ENCODE measurements around the gene RASSF3.
"Not testable (repeated sequence)": the region's sequence is repeated elsewhere in the genome, so short reads cannot be mapped to it uniquely, and the experiment has no call there.

The RASSF3 gene

GRCh38 chr12:64582114-64582513, 28.2 kb upstream of the RASSF3 start:
- H3K27ac ChIP-seq: no peak overlapping the region
- no peak for TF ChIP-seq ZFX (IDR thresholded peaks at IDR 0.05; ENCODE audit: borderline replicate concordance)
- TF ChIP-seq, protein P1, sequence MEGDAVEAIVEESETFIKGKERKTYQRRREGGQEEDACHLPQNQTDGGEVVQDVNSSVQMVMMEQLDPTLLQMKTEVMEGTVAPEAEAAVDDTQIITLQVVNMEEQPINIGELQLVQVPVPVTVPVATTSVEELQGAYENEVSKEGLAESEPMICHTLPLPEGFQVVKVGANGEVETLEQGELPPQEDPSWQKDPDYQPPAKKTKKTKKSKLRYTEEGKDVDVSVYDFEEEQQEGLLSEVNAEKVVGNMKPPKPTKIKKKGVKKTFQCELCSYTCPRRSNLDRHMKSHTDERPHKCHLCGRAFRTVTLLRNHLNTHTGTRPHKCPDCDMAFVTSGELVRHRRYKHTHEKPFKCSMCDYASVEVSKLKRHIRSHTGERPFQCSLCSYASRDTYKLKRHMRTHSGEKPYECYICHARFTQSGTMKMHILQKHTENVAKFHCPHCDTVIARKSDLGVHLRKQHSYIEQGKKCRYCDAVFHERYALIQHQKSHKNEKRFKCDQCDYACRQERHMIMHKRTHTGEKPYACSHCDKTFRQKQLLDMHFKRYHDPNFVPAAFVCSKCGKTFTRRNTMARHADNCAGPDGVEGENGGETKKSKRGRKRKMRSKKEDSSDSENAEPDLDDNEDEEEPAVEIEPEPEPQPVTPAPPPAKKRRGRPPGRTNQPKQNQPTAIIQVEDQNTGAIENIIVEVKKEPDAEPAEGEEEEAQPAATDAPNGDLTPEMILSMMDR (IDR thresholded peaks at IDR 0.05): no peak

GRCh38 chr12:64582862-64583261, 27.4 kb upstream of the RASSF3 start:
- no peak for TF ChIP-seq ZFX (IDR thresholded peaks at IDR 0.05; ENCODE audit: borderline replicate concordance)
- TF ChIP-seq, protein P1 (IDR thresholded peaks at IDR 0.05): no peak
- H3K27ac ChIP-seq: no peak overlapping the region

GRCh38 chr12:64583395-64583770, 26.9 kb upstream of the RASSF3 start:
- not testable (repeated sequence) for H3K27ac ChIP-seq

DNA sequence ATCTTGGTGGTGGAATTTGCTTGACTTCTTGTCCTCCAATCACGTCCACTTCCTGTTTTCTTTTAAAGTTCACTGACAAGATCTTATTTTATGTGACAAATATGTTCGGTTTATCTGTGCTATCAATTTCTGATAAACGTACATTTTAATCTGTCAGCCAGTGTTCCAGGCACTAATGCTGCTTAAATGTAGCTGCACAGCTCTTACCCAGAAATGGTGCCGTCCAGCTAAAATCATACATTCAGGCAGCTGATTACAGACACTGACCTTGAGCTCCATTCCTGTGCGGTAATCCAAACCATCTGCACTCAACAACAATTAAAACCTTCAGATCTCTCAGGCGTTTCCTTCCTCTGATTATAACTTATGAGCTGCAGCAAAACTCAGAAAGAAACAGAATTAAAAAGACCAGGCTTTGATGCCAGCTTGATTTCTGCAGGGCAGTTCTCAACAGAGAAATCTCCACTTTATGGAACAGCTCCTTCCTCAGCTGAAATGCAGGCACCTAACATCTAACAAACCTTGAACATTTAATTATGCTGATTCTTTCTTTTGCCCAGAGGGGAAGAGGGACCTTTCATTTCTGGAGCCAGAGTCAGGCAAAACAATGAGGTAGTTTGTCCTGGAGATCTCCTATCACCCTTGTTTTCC, 26.4 kb upstream of the RASSF3 start:
- peak overlapping the region; percentile 7; the same call in 1 of the 2 replicates for H3K27ac ChIP-seq
- no peak for TF ChIP-seq ZFX (IDR thresholded peaks at IDR 0.05; ENCODE audit: borderline replicate concordance)
- TF ChIP-seq, protein P1 (IDR thresholded peaks at IDR 0.05): no peak

DNA sequence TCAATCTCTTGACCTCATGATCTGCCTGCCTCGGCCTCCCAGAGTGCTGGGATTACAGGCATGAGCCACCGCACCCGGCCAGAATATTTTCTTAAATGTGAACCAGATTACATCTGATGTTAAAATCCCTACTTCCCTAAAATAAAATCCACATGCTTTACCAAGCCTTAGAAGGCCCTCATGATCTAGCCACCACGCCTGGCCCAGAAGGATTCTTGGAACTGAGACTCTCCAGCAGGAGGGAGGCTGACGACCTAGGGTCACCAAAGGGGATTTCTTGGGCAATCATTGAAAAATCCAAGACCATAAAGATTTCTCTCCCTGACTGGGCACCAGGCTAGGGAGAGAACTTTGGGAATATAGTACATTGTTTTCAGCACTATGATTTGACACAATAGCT, 25.2 kb upstream of the RASSF3 start:
- TF ChIP-seq, protein P1 (IDR thresholded peaks at IDR 0.05): no peak
- TF ChIP-seq ZFX (IDR thresholded peaks at IDR 0.05; ENCODE audit: borderline replicate concordance): no peak
- H3K27ac ChIP-seq: no peak overlapping the region

DNA sequence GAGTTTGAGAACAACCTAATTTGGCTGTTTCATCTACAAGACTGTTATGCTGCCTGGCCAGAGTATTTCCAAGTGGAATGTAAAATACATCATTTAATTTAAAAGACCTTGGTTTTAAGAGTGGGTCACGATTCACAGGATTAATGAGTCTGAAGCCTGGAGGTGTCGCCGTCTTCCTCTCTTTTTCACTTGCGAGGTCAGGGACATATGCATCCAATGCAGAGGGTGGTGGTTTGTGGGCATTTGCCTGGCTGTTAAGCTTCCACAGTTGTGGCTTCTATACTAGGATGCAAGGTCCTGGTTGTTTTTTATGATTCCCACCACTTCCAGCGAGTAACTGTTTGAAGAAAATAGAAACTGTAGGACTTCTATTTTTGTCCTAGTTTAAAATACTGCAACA, 22.8 kb upstream of the RASSF3 start:
- TF ChIP-seq ZFX (IDR thresholded peaks at IDR 0.05; ENCODE audit: borderline replicate concordance): no peak
- TF ChIP-seq, protein P1 (IDR thresholded peaks at IDR 0.05): no peak
- peak overlapping the region; percentile 29; the same call in 1 of the 2 replicates for H3K27ac ChIP-seq

- peak overlapping the region; percentile 79 for H3K27ac ChIP-seq
- TF ChIP-seq, protein P1 (IDR thresholded peaks at IDR 0.05): no peak
- TF ChIP-seq ZFX (IDR thresholded peaks at IDR 0.05; ENCODE audit: borderline replicate concordance): no peak
These were observed 20.1 kb upstream of the RASSF3 start for GRCh38 chr12:64590183-64590582.
